Measurements from ENCODE around the gene ATP11A. TPM values are rescaled to one million over a fixed set of nuclear protein-coding genes. Genes with fewer than 3 reads are reported as not detected.
"Not testable (repeated sequence)": the region's sequence is repeated elsewhere in the genome, so short reads cannot be mapped to it uniquely, and the experiment has no call there.

Gene ATP11A
- total RNA-seq, 1 experiment from 2014 or later = 4.5 TPM

DNA sequence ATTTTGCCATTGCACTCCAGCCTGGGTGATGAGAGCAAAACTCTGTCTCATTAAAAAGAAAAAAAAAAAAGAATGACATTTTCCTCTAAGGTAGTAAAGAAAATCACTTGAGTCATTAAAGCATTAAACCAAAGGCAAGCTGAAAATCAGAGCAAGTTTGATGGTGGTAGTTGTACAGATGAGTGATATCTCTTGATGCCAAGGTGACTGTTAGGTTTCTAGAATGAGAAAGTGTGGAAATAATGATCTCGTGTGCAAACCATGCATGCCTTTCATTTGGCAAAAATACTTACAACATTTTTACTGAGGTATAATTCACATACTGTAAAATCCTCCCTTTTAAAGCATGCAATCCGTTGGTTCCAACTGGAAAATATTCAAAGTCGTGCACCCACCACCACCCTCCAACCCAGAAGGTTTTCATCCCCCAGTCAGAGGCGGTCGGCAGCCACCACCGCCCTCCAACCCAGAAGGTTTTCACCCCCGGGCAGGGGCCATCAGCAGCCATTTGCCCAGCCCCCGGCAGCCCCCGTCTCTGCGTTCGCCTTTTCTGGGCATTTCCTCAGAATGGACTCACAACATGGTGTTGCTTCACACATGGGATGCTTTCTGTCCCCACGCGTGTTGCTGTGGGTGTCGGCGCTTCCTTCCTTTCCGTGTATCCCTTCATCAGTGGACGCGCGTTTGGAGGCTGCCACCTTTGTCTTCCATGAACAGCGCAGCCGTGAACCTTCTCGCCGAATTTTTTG, 90.2 kb downstream of the ATP11A start:
- no peak for DNase-seq (ENCODE audit: low spot score)
- in situ Hi-C loops (cut with HindIII; ENCODE audit: low sequenced_read_pairs) = no loop called here

DNA sequence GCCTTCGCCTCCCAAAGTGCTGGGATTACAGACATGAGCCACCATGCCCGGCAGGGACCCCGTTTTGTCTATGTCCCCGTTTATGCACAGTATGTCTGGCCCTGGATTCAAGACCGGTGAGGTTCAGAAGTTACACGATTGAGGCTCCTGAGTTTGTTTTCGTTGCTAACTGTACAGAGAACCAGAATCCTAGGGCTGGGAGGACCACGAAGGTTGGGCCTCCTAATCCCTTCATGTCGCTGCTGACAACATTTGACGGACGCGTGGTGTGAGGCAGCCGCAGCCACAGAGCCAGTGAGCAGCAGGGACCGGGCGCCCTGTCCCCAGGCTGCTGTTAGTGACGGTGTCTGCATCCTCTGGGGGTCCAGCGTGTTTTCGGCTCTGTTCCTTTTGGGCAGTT, 91.4 kb downstream of the ATP11A start:
- no peak for DNase-seq (ENCODE audit: low spot score)

DNA sequence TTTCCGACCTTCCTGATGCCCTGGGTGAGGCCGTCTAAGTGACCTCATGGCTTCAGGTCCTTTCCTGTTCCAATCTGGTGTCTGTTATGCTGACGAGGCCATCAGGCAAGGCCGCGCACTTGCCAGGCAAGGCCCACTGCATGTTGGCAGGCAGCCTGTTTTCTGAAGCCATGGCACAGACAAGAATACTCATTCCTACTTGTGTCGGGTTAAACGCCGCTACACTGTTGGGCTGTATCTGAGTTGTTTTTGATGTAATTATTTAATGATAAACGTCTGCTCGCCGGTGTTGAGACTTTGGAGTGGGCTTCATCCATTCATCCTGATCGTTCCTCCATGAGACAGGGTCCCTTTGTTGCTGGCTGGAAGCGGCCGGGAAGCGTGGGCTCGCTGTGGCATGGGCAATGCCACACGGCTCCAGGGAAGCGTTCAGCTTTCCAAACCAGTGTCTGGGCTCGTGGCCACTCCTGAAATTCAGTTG, 92.1 kb downstream of the ATP11A start:
- in situ Hi-C loops (cut with HindIII; ENCODE audit: low sequenced_read_pairs) = no loop called here
- peak; percentile 73 for DNase-seq (ENCODE audit: low spot score)

More for the DNA sequence above, 91.4 kb downstream of the ATP11A start:
- in situ Hi-C loops (cut with HindIII; ENCODE audit: low sequenced_read_pairs) = no loop called here

DNA sequence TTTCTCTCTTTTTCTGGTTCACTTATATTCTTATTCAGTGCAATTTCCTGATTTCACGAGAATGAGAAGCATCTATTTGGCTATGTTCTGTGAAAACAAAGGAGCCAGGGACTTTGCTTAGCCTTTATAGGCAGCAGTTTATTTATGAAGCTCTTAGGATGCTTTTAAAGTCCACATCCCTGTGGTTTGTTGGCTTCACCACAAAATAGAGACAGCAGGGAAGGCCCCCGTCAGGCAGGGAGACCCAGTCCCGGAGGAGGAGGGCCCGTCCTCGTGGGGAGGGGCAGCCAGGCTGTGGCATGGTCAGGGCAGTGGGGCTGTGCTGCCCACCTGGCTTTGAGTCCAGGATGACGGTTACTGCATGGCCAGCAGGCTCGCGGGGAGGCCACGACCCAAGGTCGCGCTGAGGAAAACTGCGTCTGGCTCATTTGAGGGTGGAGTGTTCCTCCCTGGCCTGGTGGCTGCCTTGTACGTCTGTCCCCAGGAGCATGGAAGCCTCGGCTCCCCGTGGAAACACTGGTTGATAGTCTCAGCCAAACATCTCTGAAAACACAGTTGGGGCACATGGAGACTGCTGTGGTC, 92.7 kb downstream of the ATP11A start:
- in situ Hi-C loops (cut with HindIII; ENCODE audit: low sequenced_read_pairs) = no loop called here
- no peak for DNase-seq (ENCODE audit: low spot score)

DNA sequence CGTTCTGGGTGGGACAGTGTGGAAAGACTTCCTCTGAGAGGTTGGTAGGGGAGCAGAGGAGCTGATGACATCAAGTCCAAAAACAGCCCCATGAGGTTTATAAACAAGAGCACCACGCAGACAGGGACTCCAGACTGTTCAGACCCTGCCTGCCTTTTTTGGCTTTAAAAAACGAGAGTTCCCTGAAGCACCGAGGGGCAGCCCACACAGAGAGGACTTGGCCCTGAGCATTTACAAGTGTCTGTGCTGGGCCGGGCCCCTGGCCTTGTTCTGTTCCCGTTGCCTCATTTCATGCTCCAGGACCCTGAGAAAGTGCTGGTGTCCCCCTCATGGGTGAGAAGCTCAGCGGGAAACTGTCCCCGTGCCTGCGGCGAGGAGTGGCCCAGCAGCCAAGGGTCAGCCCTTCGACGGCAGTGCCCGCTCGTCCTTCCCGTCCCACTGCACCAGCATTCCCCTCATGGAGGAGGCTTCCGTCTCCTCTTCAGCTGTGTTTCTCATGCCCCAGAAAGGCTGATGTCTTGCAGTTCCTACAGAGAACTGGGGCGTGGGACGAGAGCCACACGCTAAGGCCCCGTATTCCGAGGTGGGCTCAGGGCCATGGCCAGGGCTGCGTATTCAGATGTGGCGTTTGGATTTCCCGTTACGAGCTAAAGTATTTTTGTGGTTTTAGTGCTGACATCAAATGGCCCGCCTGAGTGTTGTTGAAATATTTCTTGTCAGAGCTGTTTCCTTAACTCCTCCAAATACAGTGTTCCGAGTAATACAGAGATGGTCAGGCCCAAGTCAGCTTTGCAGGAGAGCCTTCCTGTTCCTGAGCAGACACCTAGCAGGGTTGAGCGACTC, 93.5 kb downstream of the ATP11A start:
- in situ Hi-C loops (cut with HindIII; ENCODE audit: low sequenced_read_pairs) = no loop called here
- no peak for DNase-seq (ENCODE audit: low spot score)

DNA sequence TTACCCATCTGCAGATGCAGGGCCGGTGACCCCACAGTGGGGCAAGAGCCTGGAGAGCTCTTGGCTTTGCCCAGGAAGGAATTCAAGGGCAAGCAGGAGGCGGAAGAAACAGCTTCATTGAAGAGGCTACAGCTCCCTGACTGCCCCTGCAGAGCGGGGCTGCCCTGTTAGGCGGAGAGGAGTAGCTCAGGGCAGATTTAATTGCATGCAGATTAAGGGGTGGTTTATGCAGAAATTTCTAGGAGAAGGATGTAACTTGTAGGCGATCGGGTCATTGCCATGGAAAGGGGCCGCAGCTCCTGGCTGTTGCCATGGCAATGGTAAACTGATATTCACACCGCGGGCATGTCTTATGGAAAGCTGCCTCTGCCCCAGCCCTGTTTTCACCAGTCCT, 94.1 kb downstream of the ATP11A start:
- no peak for DNase-seq (ENCODE audit: low spot score)
- in situ Hi-C loops (cut with HindIII; ENCODE audit: low sequenced_read_pairs) = no loop called here

DNA sequence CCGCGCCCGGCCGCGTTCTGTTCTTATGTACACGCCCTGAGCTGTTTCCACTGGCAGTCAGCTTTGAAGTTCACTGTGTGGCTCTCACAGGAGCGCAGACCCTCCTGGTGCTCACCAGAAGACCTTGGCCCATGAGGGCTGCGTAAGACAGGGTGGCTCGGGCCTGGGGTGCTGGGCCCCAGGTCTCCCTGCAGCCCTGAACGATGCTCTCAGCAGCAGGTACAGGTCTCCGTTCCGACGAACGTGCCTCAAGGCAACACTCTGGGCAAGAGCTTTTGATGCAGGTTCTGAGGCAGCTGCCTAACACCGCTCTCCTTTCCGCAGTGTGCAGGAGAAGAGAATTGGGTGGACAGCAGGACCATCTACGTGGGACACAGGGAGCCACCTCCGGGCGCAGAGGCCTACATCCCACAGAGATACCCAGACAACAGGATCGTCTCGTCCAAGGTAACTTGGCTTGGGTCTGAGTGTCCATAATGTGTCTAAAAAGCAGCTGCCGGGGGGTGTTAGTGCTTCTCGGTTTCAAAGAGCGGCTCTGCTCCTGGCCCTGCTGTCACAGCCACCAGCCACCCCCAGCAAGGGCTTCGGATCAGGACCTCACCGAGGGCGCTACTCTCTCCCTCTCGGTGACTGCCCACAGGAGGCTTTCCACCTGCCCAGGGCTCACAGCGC, 95.1 kb downstream of the ATP11A start:
- in situ Hi-C loops (cut with HindIII; ENCODE audit: low sequenced_read_pairs) = no loop called here
- DNase-seq (ENCODE audit: low spot score) = no peak

DNA sequence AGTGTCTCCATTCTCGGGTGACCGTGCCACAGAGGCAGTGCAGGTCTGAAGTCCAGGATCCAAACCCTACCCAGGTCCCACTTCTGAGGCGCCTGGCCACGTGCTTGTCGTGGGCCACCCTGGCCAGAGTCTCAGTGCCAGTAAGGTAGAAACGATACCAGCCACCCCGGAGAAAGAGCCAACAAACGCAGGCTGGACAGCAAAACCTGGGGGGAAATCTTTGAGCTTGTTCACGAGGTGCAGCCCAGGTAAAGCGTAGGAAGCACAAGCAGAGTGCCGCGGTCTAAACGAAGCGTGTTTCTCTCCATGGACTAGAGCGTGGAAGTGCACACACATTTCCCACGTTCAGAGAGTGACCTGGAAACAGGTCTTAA, 95.6 kb downstream of the ATP11A start:
- DNase-seq (ENCODE audit: low spot score) = no peak

DNA sequence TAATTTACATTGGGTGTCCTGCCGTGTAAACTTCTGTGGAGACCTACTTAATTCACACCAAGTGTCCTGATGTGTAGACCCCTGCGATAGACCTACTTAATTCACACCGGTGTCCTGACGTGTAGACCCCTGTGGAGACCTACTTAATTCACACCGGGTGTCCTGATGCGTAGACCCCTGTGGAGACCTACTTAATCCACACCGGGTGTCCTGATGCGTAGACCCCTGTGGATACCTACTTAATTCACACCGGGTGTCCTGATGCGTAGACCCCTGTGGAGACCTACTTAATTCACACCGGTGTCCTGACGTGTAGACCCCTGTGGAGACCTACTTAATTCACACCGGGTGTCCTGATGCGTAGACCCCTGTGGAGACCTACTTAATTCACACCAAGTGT, 97.0 kb downstream of the ATP11A start:
- in situ Hi-C loops (cut with HindIII; ENCODE audit: low sequenced_read_pairs); DNase-seq (ENCODE audit: low spot score): not testable (repeated sequence)

More for the DNA sequence above, 95.6 kb downstream of the ATP11A start:
- in situ Hi-C loops (cut with HindIII; ENCODE audit: low sequenced_read_pairs) = no loop called here

DNA sequence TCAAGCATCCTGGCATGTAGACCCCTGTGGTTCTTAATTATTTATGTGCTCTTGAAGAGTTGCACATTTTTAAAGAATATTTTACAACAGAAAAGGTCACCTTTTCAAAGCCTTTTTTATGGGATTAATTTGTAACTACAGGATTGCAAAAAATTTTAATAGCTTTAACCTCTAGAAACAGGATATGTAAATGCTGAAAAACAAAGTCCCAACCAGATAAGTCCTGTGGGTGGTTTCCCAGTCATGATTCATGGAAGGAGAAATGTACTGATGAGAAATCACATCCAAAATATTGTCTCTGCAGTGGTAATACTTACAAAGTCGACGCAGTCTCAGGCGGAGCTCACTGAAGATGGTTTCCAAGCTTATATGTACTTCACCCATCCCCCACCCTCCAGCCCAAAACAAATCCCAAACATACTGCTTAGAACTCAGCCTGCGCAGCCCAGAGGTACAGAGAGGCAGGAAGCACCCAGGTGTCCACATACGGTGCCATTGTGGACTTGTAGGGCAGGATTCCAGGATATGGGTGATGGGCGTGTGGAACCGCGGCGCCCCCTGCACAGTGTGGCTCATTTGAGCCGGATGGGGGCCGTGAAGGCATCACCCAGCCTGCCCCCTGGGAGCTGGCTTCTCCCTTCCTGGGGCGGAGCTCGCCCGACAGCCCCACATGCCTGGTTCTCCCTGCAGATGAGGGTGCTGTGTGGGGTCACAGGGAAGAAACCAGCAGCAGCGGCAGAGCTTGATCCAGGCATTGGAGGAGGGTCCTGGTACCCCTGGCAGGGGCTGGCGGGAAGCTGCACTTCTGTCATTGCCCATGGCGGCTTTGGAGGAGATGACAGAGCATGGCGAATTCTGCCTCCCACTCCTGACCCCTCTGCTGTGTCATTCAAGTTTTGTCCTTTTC, 101.2 kb downstream of the ATP11A start:
- DNase-seq (ENCODE audit: low spot score) = no peak
- in situ Hi-C loops (cut with HindIII; ENCODE audit: low sequenced_read_pairs) = no loop called here

DNA sequence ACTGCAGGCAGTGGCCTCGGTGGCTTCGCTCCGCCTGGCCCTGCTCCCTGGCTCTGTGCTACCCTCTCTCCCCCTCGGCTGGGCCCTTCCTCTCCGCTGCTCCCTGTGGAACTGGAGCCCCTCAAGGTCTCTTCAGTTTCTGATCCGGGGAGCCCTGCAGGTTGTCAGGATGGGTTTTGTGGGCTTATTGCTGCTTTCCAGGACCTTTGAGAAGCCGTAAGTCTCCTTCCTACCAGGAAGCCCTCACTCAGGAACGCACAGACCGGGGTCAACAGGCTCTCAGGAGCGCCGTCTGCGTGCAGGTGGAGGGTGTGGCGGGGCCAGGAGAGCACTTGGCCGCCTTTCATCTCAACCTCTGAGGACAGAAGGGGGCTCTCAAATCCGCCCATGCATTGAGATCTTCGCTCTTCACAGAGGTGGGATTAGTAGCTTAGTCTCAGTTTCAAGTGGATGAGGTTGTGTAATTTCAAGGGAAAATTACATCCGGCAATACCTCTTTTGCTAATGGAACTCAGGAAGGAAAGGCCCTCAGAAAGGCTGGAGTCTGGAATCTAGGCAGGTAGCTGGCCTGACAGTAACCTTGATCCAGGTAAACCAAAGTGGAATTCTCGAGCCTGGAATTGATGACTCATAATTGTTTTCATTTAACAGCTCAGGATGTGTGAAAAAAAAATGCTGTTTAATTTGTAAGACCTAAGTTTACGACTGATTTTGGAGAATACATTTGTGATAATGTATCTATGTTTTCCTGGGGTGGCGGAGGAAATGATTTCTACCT, 102.0 kb downstream of the ATP11A start:
- no peak for DNase-seq (ENCODE audit: low spot score)

DNA sequence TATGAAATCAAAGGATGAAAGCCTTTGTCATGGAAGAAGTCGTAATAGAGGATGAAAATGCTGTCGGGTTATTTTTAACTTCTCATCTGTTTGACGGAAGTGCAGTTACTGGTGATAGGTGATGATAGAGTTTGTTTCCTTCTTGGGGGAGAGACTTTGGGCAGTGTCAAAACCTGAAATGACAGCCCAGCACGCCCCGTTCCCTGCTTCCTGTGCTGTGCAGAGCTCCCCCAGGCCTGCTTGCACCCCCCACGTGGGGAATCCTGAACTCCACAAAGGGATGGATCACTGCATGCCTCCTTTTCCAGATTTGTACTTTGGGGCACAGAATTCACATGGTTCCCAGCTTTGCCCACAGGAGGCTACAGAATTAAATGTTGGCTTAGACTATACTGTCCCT, 102.7 kb downstream of the ATP11A start:
- in situ Hi-C loops (cut with HindIII; ENCODE audit: low sequenced_read_pairs) = no loop called here
- DNase-seq (ENCODE audit: low spot score) = no peak

More for the DNA sequence above, 102.0 kb downstream of the ATP11A start:
- in situ Hi-C loops (cut with HindIII; ENCODE audit: low sequenced_read_pairs) = no loop called here

DNA sequence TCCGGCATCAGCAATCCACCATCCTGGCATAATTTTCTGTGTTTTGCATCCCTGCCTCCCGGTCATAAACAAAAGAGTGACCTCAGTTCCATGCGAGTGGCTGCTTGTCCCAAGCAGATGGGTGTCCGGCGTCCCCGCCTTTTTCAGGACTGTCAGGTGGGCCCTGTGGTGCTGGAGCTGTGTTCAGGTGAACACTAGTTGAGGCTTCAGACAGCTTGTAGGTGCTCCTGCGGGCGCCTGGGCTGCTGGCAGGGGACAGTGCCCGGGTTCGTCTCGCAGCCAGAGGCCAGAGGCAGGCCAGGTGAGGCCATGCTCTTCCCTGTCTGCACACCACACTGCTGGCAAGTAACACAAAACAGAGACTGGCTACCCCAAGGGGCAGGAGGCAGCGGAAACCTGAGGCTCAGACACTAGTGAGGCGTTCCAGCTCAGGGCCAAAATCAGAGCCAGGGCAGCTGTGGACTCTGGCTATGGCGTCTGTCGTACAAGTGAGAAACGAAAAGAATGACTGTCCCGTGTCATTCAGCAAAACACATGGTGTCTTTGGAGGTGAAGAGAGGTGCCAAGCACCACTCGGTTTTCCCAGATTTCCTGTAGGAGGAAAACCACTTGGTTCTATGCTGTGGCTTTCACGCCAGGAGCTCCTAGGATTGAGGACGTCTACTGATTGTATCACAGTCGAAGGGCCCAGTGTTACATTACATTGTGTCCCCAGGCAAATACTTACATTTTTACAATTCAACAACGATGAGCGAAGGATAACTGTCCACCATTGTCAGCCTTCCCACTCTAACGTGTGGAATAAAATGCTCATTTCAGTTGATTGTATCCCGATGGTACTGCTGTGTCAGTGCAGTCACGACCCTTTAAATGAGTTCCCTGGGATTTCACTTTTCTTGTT, 104.0 kb downstream of the ATP11A start:
- in situ Hi-C loops (cut with HindIII; ENCODE audit: low sequenced_read_pairs) = no loop called here
- no peak for DNase-seq (ENCODE audit: low spot score)

DNA sequence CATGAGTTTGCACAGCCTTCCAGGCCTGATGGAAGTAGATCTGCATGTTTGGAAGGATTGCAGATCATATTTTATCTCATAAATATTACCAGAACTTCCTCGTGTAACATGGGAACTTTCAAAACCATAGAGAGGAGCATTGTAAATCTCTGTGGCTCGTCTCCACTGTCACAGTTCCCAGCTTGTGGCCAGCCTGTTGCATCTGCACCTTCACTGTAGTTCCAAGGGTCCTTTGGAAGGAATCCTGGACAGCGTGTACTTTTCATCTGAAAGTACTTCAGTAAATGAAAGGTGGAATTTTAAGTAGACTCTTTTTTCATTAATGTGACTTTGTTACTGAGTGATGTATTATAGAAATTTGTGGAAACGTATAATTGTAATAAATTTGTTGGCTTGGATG, 105.4 kb downstream of the ATP11A start:
- in situ Hi-C loops (cut with HindIII; ENCODE audit: low sequenced_read_pairs) = no loop called here
- DNase-seq (ENCODE audit: low spot score) = no peak

DNA sequence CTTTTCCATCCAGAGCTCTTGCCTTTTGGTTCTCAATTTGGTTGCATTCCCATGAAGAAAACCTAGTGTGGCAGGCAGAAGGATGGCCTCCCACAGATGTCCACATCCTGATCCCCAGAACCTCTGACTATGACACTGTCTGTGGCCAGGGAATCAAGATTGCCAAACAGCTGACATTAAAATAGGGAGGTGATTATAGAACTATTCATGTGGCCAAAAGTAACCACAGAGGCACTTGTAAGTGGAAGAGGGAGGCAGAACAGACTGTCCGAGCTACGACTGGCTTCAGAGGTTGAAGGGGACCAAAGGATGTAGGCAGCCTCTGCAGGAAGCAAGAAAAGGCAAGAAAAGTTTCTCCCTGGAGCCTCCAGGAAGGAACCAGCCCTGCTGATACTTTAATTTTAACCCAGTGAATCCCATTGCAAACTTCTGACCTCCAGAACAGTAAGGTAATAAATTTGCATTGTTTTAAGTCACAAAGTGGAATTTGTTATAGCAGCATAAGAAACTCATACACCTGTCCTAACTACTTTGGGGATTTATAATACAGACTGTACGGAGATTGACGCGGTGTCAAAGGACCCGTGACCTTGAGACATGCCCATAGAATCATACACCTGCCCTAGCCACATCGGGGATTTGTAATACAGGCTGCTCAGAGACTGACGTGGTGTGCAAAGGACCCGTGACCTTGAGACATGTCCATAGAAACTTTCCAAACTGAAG, 106.5 kb downstream of the ATP11A start:
- DNase-seq (ENCODE audit: low spot score) = no peak
- in situ Hi-C loops (cut with HindIII; ENCODE audit: low sequenced_read_pairs) = no loop called here

DNA sequence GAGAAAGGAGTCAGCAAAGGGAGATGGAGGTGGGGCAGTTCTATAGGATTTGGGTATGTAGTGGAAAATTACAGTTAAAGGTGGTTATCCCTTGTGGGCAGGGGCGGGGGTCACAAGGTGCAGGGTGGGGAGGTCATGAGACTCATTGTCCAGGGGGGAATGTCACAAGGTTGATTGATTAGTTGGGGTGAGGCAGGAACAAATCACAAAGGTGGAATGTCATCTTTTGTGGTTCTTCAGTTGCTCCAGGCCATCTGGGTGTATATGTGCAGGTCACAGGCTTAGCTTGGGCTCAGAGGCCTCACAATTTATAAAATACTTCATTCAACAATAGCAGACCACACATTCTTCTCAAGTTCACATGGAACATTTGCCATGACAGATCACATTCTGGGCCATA, 109.6 kb downstream of the ATP11A start:
- no peak for DNase-seq (ENCODE audit: low spot score)
- in situ Hi-C loops (cut with HindIII; ENCODE audit: low sequenced_read_pairs) = no loop called here

Measured in G401 (cell line).